ENCODE results near the gene KCNK15. TPM values are rescaled to one million over a fixed set of nuclear protein-coding genes. Genes with fewer than 3 reads are reported as not detected.
A peak's percentile ranks its signal among the peaks of the same experiment; 100 is the strongest.

The KCNK15 gene
- total and polyA plus RNA-seq, 9 of the 15 experiments (the other 6 are each of a cell fraction or from before 2014, with no cell fraction given), result 0.03 to 0.30 (median 0.17) TPM; not detected in 5

GRCh38 chr20:44743080-44743701 is 2.5 kb upstream of the KCNK15 start:
- no peak overlapping the region for H3K4me2 ChIP-seq (ENCODE audit: insufficient read depth, low read length)
- peak overlapping the region; percentile 27; the same call in 1 of the 2 replicates for H2AFZ ChIP-seq (ENCODE audit: low read depth, low read length)
- FAIRE-seq, result no peak
- H3K4me1 ChIP-seq (replicated peaks in 1 of 2; ENCODE audit: control insufficient read depth in 2 of 2, insufficient read depth in 2 of 2, low read length in 2 of 2), result peaks cover 3 to 10% of the 10 kb centered on the region in 2 experiments; a peak in 3 of 5 replicates
- no peak for ATAC-seq
- WGBS (ENCODE audit: insufficient coverage, low coverage, missing lambda C conversion rate), result 6% methylated on average over 7 of the region's 7 CpGs
- H4K20me1 ChIP-seq (replicated peaks; ENCODE audit: control insufficient read depth, insufficient read depth, low read length), result no peaks in the 10 kb centered on the region
- no peaks in the 10 kb centered on the region for H3K9me3 ChIP-seq (replicated peaks; ENCODE audit: control insufficient read depth, insufficient read depth, low read depth, low read length)
- no peaks in the 10 kb centered on the region for H3K9me1 ChIP-seq (ENCODE audit: control insufficient read depth, insufficient read depth, low read length)
- CTCF ChIA-PET (ENCODE audit: low intra/inter-chr PET ratio), result interaction anchor here (0.7 kb wide), 1 partner anchor 146 kb away, joined by 4 read pairs; no protein-coding TSS in a partner anchor
- peak in 1 of 4 experiments; percentile 9 for DNase-seq (ENCODE audit: extremely low read depth in 1 of 4, low spot score in 3 of 4)
- no peak overlapping the region for H3K9ac ChIP-seq (ENCODE audit: insufficient read depth in 1 of 2, low read depth in 2 of 2, low read length in 2 of 2)
- no peaks in the 10 kb centered on the region for H3K79me2 ChIP-seq (ENCODE audit: control insufficient read depth, insufficient read depth, low read length)
- peaks cover 0 to 9% of the 10 kb centered on the region in 2 experiments; a peak in 4 of 5 replicates for H3K27me3 ChIP-seq (ENCODE audit: control insufficient read depth in 2 of 2, insufficient read depth in 2 of 2, low read length in 2 of 2)
- BruUV-seq (replicated peaks), result no TSS peak
- POLR2A ChIA-PET, result no interaction called here
- no peak overlapping the region for H3K4me3 ChIP-seq
- H3K27ac ChIP-seq (ENCODE audit: extremely low read depth, low read depth, low read length), result no peak overlapping the region
- in situ Hi-C loops (cut with MboI), result loop anchor here (5.0 to 10.0 kb wide), 2 partner anchors 56 to 122 kb away; no protein-coding TSS in a partner anchor
- no peaks in the 10 kb centered on the region for H3K36me3 ChIP-seq (ENCODE audit: control insufficient read depth, insufficient read depth, low read length)
- intact Hi-C loops (cut with micrococcal nuclease), result no loop called here
- TF ChIP-seq BRF2 (IDR thresholded peaks at IDR 0.05; ENCODE audit: borderline replicate concordance, insufficient read depth, insufficient read length) (no peak), ZNF449 (CRISPR knock-in tag; IDR thresholded peaks at IDR 0.05) (no peak), E2F8 (IDR thresholded peaks at IDR 0.05; ENCODE audit: low read depth, partially characterized antibody) (no peak), ARID2 (IDR thresholded peaks at IDR 0.05) (no peak), ATF7 (IDR thresholded peaks at IDR 0.05) (no peak), ZNF695 (CRISPR knock-in tag; IDR thresholded peaks at IDR 0.05) (no peak), SNAPC5 (CRISPR knock-in tag; IDR thresholded peaks at IDR 0.05) (no peak), CHD2 (IDR thresholded peaks at IDR 0.05; ENCODE audit: low read depth, low read length) (peak; percentile 91), PKNOX1 (IDR thresholded peaks at IDR 0.05) (0 out of 2 replicates have a peak, but pooled peaks have one; percentile 23), HIVEP1 (CRISPR knock-in tag; IDR thresholded peaks at IDR 0.05) (no peak), SMARCC2 (IDR thresholded peaks at IDR 0.05; ENCODE audit: low read depth) (no peak), SIX5 (IDR thresholded peaks at IDR 0.05; ENCODE audit: borderline replicate concordance in 1 of 2, insufficient read depth in 1 of 2, low read depth in 1 of 2, low read length in 2 of 2) (no peak), ELF4 (CRISPR knock-in tag; IDR thresholded peaks at IDR 0.05) (no peak), RUNX1 (IDR thresholded peaks at IDR 0.05; ENCODE audit: low read depth) (no peak), CEBPB (tag; IDR thresholded peaks at IDR 0.05) (no peak), ZNF766 (CRISPR knock-in tag; conservative IDR thresholded peaks at IDR 0.05) (peak; percentile 74)
